OCI-LY1 (cell line): Measurements from ENCODE around the gene KCNN4.

Source experiments
- CTCF ChIP-seq: fragments of 200-600 bp; sonication (generic), shearing (Covaris generic); IDR thresholded peaks from 2 replicates; pipeline ENCODE4 v1.5.1; 2017; ENCODE audit warnings: mild to moderate bottlenecking, antibody characterized with exemption, low read length, moderate library complexity, mixed read lengths
- EZH2 ChIP-seq: fragments of 200-600 bp; sonication (generic), shearing (Covaris generic); IDR thresholded peaks from 2 replicates; pipeline ENCODE4 v1.8.0; 2017; ENCODE audit warnings: borderline replicate concordance, mixed run types, mild to moderate bottlenecking, antibody characterized with exemption, low read length, moderate library complexity, mixed read lengths

GRCh38 chr19:43718627-43719377 lies 62.0 kb downstream of the KCNN4 start:
- TF ChIP-seq CTCF, result no peak
- no peak for TF ChIP-seq EZH2
